Loucy (cell line): Measurements from ENCODE around the gene ZNF805.

Source experiments
- H2AFZ ChIP-seq: fragments of 200-600 bp; sonication (generic); 2 replicates; pipeline ENCODE4 v1.6.0; 2016; ENCODE audit warnings: antibody characterized with exemption, mild to moderate bottlenecking, low read length, moderate library complexity
- H3F3A ChIP-seq: fragments of 200-600 bp; 2 replicates; pipeline ENCODE4 v1.6.0; 2016; ENCODE audit warnings: antibody characterized with exemption, low read depth, mild to moderate bottlenecking
- H3K27me3 ChIP-seq: fragments of 200-600 bp; sonication (generic); 2 replicates; pipeline ENCODE4 v1.6.1; 2014; ENCODE audit warnings: low read length, mild to moderate bottlenecking; ENCODE audit not compliant: insufficient read depth, poor library complexity, severe bottlenecking
- H3K36me3 ChIP-seq: fragments of 200-600 bp; sonication (generic); 2 replicates; pipeline ENCODE4 v1.6.1; 2016; ENCODE audit warnings: low read length; ENCODE audit not compliant: insufficient read depth
- H3K4me1 ChIP-seq: fragments of 200-600 bp; sonication (generic); 2 replicates; pipeline ENCODE4 v1.5.1; 2014; ENCODE audit warnings: low read length, mild to moderate bottlenecking; ENCODE audit not compliant: insufficient read depth, poor library complexity, severe bottlenecking
- H3K4me2 ChIP-seq: fragments of 200-600 bp; sonication (generic); 2 replicates; pipeline ENCODE4 v1.6.0; 2014; ENCODE audit warnings: antibody characterized with exemption, low read length, low read depth, mild to moderate bottlenecking; ENCODE audit not compliant: poor library complexity, severe bottlenecking
- H3K4me3 ChIP-seq: fragments of 200-600 bp; sonication (generic); 2 replicates; pipeline ENCODE4 v1.5.1; 2014; ENCODE audit warnings: low read length, mild to moderate bottlenecking, mixed read lengths; ENCODE audit not compliant: poor library complexity, severe bottlenecking
- H3K79me2 ChIP-seq: fragments of 200-600 bp; sonication (generic); 2 replicates; pipeline ENCODE4 v1.6.1; 2014; ENCODE audit warnings: low read length; ENCODE audit not compliant: insufficient read depth
- H3K9ac ChIP-seq: fragments of 200-600 bp; sonication (generic); 2 replicates; pipeline ENCODE4 v1.6.0; 2014; ENCODE audit warnings: mild to moderate bottlenecking, low read depth, low read length, moderate library complexity; ENCODE audit not compliant: poor library complexity, severe bottlenecking
- H3K9me2 ChIP-seq: fragments of 200-600 bp; sonication (generic); replicated peaks from 2 replicates; pipeline ENCODE4 v1.6.1; 2016; ENCODE audit warnings: low read depth, low read length, mixed read lengths
- H3K9me3 ChIP-seq: fragments of 200-600 bp; sonication (generic); 2 replicates; pipeline ENCODE4 v1.6.1; 2014; ENCODE audit warnings: mild to moderate bottlenecking, antibody characterized with exemption, low read length, low read depth; ENCODE audit not compliant: insufficient read depth
- H4K20me1 ChIP-seq: fragments of 200-600 bp; sonication (generic); 2 replicates; pipeline ENCODE4 v1.6.0; 2014; ENCODE audit warnings: antibody characterized with exemption, low read length, mild to moderate bottlenecking; ENCODE audit not compliant: insufficient read depth, poor library complexity, severe bottlenecking
- EZH2phosphoT487 ChIP-seq: fragments of 200-600 bp; IDR thresholded peaks from 2 replicates; pipeline ENCODE4 v1.6.1; 2018; ENCODE audit warnings: antibody characterized with exemption, mild to moderate bottlenecking, moderate library complexity, borderline replicate concordance
- TF ChIP-seq, protein P1 (sequence below): fragments of 200-600 bp; sonication (generic); conservative IDR thresholded peaks from 2 replicates; pipeline ENCODE4 v1.5.1; 2014; ENCODE audit warnings: mild to moderate bottlenecking, antibody characterized with exemption, low read length

Gene ZNF805

DNA sequence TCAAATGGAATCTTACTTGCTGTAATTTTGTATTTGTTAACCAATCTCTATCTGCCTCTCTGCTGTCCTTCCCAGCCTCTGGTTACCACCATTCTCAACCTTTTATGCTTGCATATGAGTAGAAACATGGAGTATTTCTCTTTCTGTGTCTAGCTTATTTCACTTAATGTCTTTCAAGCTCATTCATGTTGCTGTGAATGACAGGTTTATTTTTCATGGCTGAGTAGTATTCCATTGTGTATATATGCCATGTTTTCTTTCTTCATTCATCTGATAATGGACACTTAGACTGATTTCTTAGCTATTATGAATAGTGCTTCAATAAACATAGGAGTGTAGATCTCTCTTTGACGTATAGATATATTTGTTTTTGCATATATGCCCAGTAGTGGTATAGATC lies 53.3 kb downstream of the ZNF805 start:
- Histone ChIP-seq H3K4me3 (no peak overlapping the region), H3K4me1 (no peaks in the 10 kb centered on the region), H3K79me2 (peaks cover 54% of the 10 kb centered on the region), H4K20me1 (peaks cover 44% of the 10 kb centered on the region), H2AFZ (no peak overlapping the region), H3K27me3 (no peaks in the 10 kb centered on the region), H3K36me3 (peaks cover 73% of the 10 kb centered on the region), H3K9me2 (no peaks in the 10 kb centered on the region), H3K9ac (no peak overlapping the region), H3F3A (no peaks in the 10 kb centered on the region), H3K4me2 (no peak overlapping the region), H3K9me3 (no peaks in the 10 kb centered on the region)
- TF ChIP-seq EZH2phosphoT487 = no peak
- TF ChIP-seq, protein P1, sequence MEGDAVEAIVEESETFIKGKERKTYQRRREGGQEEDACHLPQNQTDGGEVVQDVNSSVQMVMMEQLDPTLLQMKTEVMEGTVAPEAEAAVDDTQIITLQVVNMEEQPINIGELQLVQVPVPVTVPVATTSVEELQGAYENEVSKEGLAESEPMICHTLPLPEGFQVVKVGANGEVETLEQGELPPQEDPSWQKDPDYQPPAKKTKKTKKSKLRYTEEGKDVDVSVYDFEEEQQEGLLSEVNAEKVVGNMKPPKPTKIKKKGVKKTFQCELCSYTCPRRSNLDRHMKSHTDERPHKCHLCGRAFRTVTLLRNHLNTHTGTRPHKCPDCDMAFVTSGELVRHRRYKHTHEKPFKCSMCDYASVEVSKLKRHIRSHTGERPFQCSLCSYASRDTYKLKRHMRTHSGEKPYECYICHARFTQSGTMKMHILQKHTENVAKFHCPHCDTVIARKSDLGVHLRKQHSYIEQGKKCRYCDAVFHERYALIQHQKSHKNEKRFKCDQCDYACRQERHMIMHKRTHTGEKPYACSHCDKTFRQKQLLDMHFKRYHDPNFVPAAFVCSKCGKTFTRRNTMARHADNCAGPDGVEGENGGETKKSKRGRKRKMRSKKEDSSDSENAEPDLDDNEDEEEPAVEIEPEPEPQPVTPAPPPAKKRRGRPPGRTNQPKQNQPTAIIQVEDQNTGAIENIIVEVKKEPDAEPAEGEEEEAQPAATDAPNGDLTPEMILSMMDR = no peak

DNA sequence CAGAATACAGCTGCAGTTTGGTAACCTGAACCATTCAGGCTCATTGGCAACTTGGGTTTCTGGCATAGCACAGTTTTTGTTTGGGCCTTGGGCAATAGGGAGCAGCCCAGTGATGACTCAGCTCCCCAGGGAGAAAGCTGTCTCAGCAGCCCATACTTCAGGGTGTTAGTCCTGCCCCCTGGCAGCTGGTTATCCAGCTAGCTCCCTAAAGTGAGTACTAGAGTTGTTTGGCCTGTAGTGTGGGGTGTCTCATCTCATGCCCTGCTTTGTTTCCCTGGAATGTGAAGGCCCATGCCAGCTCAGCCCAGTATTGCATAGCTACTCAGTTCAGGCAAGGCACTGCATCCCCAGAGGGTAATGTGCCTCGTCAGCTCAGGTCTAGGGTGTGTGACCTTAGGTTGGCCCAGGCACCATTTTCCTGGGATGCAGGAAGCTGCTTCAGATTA lies 61.6 kb downstream of the ZNF805 start:
- peaks cover 11% of the 10 kb centered on the region; the same call in 1 of the 2 replicates for H3K79me2 ChIP-seq
- no peaks in the 10 kb centered on the region for H3K9me2 ChIP-seq
- TF ChIP-seq EZH2phosphoT487 = no peak
- TF ChIP-seq, protein P1 = no peak
- H3K4me2 ChIP-seq = no peak overlapping the region
- H3K9me3 ChIP-seq = no peaks in the 10 kb centered on the region
- no peak overlapping the region for H2AFZ ChIP-seq
- no peaks in the 10 kb centered on the region for H3K4me1 ChIP-seq
- no peaks in the 10 kb centered on the region; the same call in 1 of the 2 replicates for H3K36me3 ChIP-seq
- no peak overlapping the region for H3K9ac ChIP-seq
- no peak overlapping the region for H3K4me3 ChIP-seq
- peaks cover 3% of the 10 kb centered on the region for H4K20me1 ChIP-seq
- H3K27me3 ChIP-seq = no peaks in the 10 kb centered on the region
- no peaks in the 10 kb centered on the region for H3F3A ChIP-seq

DNA sequence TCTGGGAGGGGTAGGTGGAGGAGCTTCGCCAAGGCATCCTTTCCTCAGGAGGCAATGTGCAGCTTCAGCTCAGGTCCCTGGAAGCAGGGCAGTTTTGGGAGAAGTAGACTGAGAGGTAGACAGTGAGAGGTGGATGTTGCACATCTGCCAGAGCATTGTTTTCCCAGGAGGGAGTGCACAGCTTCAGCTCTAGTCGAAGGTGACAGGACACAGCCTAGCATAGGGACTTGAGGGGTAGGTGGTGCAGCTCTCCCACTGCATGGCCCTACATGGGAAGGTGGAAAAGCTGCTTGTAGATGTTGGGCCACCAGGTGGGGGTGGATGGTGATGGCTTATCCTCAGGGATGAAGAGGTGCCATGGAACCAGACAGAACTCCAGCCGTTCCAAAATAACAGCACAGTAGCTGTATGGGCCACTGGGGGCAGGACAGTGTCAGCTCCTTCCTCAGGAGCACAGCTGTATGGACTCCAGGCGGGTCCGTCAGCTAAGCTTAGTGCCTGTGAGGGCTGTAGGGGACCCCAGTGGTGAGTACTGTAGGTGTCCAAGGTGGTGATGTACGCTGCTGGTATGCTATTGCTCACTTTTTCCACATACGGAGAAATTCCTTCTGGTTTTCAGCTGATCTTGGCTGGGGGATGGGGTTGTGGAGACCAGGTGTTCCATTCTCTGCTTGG lies 62.4 kb downstream of the ZNF805 start:
- Histone ChIP-seq H3K9ac (no peak overlapping the region), H3K27me3 (no peaks in the 10 kb centered on the region), H2AFZ (no peak overlapping the region), H3K9me2 (no peaks in the 10 kb centered on the region), H3K4me1 (no peaks in the 10 kb centered on the region), H3K79me2 (peaks cover 4% of the 10 kb centered on the region; the same call in 1 of the 2 replicates), H3K36me3 (no peaks in the 10 kb centered on the region; the same call in 1 of the 2 replicates), H3K4me3 (no peak overlapping the region), H3K9me3 (no peaks in the 10 kb centered on the region), H3F3A (no peaks in the 10 kb centered on the region), H4K20me1 (peaks cover 3% of the 10 kb centered on the region), H3K4me2 (no peak overlapping the region)
- TF ChIP-seq EZH2phosphoT487 = no peak
- TF ChIP-seq, protein P1 = no peak
